CD4-positive, alpha-beta T cell treated with Interleukin-6 for 4 hours (primary cell): ENCODE measurements around the gene ZNF609.

Source experiments
- DNase-seq: peaks from one replicate; pipeline ENCODE4 v3.0.0-alpha.2; 2020; ENCODE audit warnings: mixed read lengths

The ZNF609 gene

GRCh38 chr15:64547275-64547674, 86.9 kb downstream of the ZNF609 start:
- no peak for DNase-seq

GRCh38 chr15:64548235-64548634, 87.9 kb downstream of the ZNF609 start:
- no peak for DNase-seq

DNA sequence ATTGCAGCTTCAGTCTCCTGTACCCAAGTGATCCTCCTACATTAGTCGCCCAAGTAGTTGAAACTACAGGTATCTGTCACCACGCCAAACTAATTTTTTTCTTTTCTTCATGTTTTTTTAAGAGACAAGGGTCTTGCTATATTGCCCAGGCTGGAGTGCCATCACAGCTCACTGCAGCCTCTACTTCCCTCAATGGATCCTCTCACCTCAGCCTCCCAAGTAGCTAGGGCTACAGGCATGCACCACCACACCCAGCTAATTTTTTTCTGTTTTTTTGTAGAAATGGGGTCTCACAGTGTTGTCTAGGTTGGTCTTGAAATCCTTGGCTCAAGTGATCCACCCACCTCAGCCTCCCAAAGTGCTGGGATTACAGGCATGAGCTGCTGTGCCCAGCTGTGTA, 89.5 kb downstream of the ZNF609 start:
- DNase-seq: no peak

- no peak for DNase-seq
Observed at GRCh38 chr15:64552281-64552948, 92.0 kb downstream of the ZNF609 start.

GRCh38 chr15:64558460-64559179, 98.2 kb downstream of the ZNF609 start:
- DNase-seq: no peak

DNA sequence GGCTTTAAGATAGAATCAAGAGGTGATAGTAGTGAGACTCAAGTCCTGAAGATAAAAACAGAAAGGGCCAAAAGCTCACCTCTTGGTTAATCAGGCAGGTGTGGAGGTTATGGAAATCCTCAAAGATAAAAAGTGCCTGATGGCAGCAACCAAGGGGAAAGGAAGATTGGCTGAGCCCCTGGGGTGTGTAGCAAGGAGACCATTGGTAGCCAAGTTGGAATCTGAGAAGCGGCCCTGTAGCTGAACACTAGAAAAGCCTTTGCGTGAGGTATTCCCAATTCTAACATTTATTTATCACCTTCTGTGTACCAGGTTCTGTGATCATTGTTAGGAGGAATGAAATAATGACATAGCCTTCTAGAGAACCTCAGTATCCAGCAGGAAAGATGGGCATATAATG, 98.9 kb downstream of the ZNF609 start:
- DNase-seq: no peak

DNA sequence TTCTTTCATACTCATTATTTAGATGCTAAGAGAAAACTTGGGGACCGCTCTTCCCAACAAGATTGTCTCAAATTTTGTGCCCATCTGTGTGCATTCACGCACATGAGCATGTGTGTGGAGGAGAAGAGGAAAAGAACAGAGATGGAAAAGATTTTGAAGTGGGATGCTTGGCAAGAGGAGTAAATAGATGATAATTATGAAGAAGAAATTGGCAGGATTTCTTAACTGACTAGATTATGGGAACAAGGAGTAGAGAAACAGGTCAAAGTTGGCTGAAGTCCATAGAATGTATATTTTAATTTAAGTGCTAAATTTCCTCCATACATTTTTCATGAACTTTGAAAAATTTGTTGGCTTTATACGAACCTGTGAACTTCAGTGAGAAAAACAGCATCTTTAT, 100.1 kb downstream of the ZNF609 start:
- no peak for DNase-seq

GRCh38 chr15:64560998-64561397, 100.6 kb downstream of the ZNF609 start:
- no peak for DNase-seq

DNA sequence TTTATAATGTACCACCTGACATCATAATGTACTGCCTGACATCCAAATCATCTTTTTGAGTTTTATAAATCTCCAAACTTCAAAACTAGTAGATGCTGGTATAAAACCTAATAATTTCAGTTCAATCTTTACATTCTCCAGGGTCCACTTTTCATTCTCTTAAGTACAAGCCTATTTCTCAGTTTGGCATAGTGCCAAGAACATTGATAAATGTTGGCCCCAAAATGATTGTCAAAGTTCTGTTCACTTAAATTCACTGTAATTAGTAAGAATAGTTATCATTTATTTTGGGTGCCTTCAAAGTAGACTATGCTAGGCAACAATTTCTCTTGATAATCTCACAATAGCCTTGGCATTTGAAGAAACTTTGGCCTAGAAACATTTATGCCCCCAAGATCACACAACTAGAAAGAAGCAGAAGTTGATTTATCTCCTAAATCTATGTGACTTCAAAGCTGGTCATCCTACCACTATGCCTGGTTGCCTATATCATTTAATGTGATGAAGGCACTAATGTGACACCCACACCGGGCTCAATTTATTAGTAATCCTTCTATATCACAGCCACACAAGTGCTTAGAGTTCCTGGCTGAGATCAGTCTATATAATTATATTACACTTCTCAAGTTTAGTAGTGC, 101.7 kb downstream of the ZNF609 start:
- DNase-seq: no peak

GRCh38 chr15:64566102-64566501, 105.7 kb downstream of the ZNF609 start:
- no peak for DNase-seq

- no peak for DNase-seq
Observed at GRCh38 chr15:64566629-64567427, 106.5 kb downstream of the ZNF609 start.

DNA sequence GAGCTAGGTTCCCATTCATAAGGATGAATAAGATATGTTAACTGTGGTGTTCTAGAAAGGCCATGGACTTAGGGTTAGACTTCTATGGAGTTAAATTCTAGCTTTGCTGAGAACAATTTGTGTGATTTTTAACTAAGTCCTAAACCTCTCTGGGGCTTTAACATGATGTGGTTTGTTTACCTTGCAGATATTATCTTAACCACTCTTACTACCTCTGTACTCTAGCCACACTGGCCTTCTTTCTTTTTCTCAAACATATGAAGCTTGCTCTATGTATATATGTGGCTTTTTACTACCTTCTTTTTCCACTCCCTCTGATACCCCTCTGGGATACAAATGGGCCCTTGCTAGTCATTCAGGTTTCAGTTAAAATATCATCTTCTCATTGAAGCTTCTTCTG, 108.4 kb downstream of the ZNF609 start:
- DNase-seq: no peak

DNA sequence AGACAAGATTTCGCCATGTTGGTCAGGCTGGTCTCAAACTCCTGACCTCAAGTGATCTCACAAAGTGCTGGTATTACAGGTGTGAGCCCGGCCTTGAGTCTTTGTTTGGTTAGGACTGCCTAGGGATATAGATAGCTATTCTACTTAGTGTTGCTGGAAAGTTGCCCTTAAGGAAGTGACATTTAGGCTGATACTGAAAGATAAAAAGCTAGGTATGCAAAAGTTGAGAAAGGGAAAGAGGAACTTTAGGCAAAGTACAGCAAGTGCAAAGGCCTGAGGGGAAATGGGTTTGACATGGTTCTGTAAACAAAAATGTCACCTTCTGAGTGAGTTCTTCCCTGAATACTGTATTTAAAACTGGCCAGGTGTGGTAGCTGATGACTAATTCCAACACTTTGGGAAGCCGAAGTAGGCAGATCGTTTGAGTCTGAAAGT, 111.5 kb downstream of the ZNF609 start:
- DNase-seq: no peak

DNA sequence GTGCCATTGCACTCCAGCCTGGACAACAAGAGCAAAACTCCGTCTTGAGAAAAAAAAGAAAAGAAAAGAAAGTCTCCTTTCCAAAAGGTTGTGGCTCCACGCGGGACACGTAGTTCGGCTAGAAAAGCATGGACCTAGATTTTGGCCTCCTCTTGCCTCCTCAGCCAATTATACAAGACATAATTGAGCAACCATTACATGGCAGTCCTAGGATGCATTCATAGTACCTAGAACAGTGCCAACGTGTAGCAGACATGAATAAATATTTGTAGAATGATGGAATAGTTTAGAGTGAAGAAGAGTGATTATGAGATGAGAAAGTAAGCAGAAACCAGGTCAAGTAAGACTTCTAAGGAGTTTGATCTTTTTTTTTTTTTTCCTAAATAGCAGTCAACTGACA, 112.5 kb downstream of the ZNF609 start:
- no peak for DNase-seq

GRCh38 chr15:64574301-64575017, 114.1 kb downstream of the ZNF609 start:
- DNase-seq: no peak

GRCh38 chr15:64580696-64581407, 120.5 kb downstream of the ZNF609 start:
- no peak for DNase-seq

DNA sequence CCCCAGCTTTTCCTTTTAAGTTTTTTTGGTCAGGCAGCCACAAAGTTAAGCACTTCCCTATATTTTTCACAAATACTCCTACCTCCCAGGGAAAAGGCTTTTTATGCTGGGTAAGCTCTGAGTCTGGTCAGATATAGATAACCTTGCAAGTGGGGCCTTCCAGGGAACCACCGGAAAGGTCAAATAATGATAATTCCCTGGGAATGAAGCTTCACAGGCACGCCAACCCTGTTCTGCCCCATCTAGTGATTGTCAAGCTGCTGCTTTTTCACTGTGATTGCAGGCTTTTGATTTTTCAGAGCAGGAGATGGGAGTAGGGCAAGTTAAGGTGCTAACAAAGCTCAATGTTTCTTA, 121.0 kb downstream of the ZNF609 start:
- DNase-seq: no peak

DNA sequence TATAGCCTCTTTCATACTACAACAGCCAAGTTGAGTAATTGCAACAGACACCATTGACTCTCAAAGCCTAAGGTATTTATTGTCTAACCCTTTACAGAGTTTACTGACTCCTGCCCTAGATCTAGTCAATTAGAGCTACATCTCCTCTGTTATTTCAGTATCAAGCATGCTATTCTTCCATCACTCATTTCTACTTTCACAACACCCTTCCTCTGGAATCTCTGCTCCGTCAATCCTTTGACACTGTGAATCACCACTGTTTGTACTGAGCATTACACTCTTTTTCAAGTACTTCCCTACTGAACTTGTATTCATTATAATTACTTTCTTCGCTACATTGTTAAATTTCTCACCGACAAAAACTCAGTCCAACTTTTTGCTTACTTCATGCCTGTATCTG, 121.8 kb downstream of the ZNF609 start:
- no peak for DNase-seq

DNA sequence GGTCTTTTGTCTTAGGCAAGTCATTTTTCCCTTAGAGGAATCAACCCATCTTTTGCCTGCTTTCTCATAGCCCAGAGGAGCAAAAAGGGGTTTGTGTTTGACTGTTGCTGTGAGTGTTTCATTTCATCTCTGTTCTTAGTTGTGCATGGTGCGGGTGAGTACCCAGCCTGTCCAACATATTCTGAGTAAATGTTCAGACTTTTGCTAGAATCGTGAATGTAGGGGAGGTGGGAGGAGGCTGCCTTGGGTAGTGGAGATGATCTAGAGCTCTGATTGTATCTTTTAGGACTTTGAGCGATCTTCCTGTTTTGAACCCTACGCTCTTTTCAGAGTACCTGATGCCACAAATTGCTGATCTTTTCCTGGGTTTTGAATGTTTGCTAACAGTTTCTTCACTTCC, 123.1 kb downstream of the ZNF609 start:
- DNase-seq: peak; percentile 40

- no peak for DNase-seq
Observed at GRCh38 chr15:64583983-64584382, 123.6 kb downstream of the ZNF609 start.

DNA sequence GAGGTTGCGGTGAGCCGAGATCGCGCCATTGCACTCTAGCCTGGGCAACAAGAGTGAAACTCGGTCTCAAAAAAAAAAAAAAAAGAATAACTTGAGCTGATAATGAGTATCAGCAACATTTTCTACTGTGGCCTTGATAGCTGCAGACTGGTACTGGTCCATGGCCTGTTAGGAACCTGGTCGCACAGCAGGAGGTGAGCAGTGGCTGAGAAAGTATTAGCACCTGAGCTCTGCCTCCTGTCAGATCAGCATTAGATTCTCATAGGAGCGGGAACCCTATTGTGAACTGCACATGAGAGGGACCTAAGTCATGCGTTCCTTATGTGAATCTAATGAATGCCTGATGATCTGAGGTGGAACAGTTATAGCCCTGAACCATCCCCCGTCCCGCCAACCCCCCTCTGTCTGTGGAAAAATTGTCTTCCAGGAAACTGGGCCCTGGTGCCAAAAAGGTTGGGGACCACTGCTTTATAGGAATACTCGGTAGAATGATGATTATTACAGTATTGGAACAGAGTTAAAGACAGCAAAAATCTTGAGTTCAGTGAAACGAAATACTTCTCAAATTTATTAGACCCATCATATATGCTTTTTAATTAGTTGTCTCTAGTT, 126.0 kb downstream of the ZNF609 start:
- no peak for DNase-seq

GRCh38 chr15:64586984-64587383, 126.6 kb downstream of the ZNF609 start:
- DNase-seq: no peak
